ENCODE measurements around the gene CELF4. TPM values are rescaled to one million over a fixed set of nuclear protein-coding genes. Genes with fewer than 3 reads are reported as not detected.

Gene CELF4
- total and polyA plus RNA-seq, 2 of the 4 experiments (the other 2 are of a cell fraction), result not detected

- peaks cover 31% of the 10 kb centered on the region for H3K27me3 ChIP-seq (ENCODE audit: control insufficient read depth, insufficient read depth, low read length)
- intact Hi-C loops (cut with micrococcal nuclease) (no loop called here), in situ Hi-C loops (cut with MboI; ENCODE audit: low sequenced_read_pairs) (no loop called here), dilution Hi-C loops (cut with HindIII; ENCODE audit: low sequenced_read_pairs, unreplicated experiment) (no loop called here)
- H2BK20ac ChIP-seq (ENCODE audit: low read depth, low read length), result no peak overlapping the region
- H3K27ac ChIP-seq (ENCODE audit: insufficient read depth, low read length), result no peak overlapping the region
- H2AK5ac ChIP-seq (ENCODE audit: low read depth, low read length), result no peak overlapping the region
- ATAC-seq (ENCODE audit: low read depth) (no peak), DNase-seq (no peak)
- no peak overlapping the region for H4K91ac ChIP-seq (ENCODE audit: insufficient read depth, low read depth, low read length)
- peaks cover 2% of the 10 kb centered on the region; the same call in 1 of the 2 replicates for H3K4me1 ChIP-seq (ENCODE audit: control insufficient read depth, insufficient read depth, low read length)
- no peak overlapping the region for H2AFZ ChIP-seq (replicated peaks; ENCODE audit: low read length, poor library complexity)
- H3K9me1 ChIP-seq (ENCODE audit: insufficient read depth, low read length), result peaks cover 2% of the 10 kb centered on the region; the same call in 1 of the 2 replicates
- H2BK120ac ChIP-seq (ENCODE audit: low read depth, low read length), result no peak overlapping the region
- H3K18ac ChIP-seq (ENCODE audit: low read depth, low read length), result no peak overlapping the region
- no peak overlapping the region for H2AK9ac ChIP-seq (replicated peaks; ENCODE audit: low read depth, low read length, poor library complexity)
- H4K5ac ChIP-seq (ENCODE audit: low read depth, low read length), result no peak overlapping the region
- H3K4me2 ChIP-seq (ENCODE audit: low read depth, low read length), result no peak overlapping the region
- no peak overlapping the region for H3K4ac ChIP-seq (ENCODE audit: low read depth, low read length)
- no peaks in the 10 kb centered on the region for H3K79me1 ChIP-seq (ENCODE audit: low read depth in 1 of 2, low read length in 2 of 2)
- no peaks in the 10 kb centered on the region for H3K9me3 ChIP-seq (ENCODE audit: control insufficient read depth, insufficient read depth, low read length)
- POLR2A ChIA-PET (ENCODE audit: unreplicated experiment), result no interaction called here
- CTCF ChIA-PET, result no interaction called here
- no peaks in the 10 kb centered on the region for H3K36me3 ChIP-seq (ENCODE audit: control insufficient read depth, insufficient read depth, low read length)
- no peak overlapping the region for H3K56ac ChIP-seq (ENCODE audit: extremely low read depth, insufficient read depth, low read length)
- H4K20me1 ChIP-seq (ENCODE audit: insufficient read depth, low read length), result no peaks in the 10 kb centered on the region
- H3K14ac ChIP-seq (replicated peaks; ENCODE audit: low read depth, low read length), result no peak overlapping the region
- no peak overlapping the region for H4K8ac ChIP-seq (ENCODE audit: low read depth in 2 of 2, low read length in 2 of 2)
- H2BK15ac ChIP-seq (ENCODE audit: low read depth, low read length), result no peak overlapping the region
- no TSS peak for BruUV-seq (replicated peaks)
- H2BK5ac ChIP-seq (ENCODE audit: low read depth, low read length, poor library complexity, severe bottlenecking), result no peak overlapping the region
- H3K4me3 ChIP-seq (ENCODE audit: insufficient read depth, low read depth, low read length), result no peak overlapping the region
- WGBS, 2 experiments (ENCODE audit: extremely low coverage in 2 of 2, insufficient read length in 1 of 2), result no CpG with 5 or more reads among the region's 7 CpGs
- TF ChIP-seq MAFK (IDR thresholded peaks at IDR 0.05; ENCODE audit: low read depth, low read length) (no peak), FOS (IDR thresholded peaks at IDR 0.05; ENCODE audit: low read depth, low read length) (no peak), CTCF (conservative IDR thresholded peaks at IDR 0.05; ENCODE audit: low read depth, low read length) (no peak), RFX5 (IDR thresholded peaks at IDR 0.05; ENCODE audit: low read depth, low read length) (no peak), USF2 (IDR thresholded peaks at IDR 0.05; ENCODE audit: low read depth, low read length) (no peak), ELK1 (IDR thresholded peaks at IDR 0.05; ENCODE audit: borderline replicate concordance, low read depth, low read length) (no peak), BHLHE40 (IDR thresholded peaks at IDR 0.05; ENCODE audit: low read depth, low read length) (no peak), SMC3 (IDR thresholded peaks at IDR 0.05; ENCODE audit: low read depth, low read length) (no peak), RCOR1 (IDR thresholded peaks at IDR 0.05; ENCODE audit: insufficient replicate concordance, low read length) (no peak), CEBPB (IDR thresholded peaks at IDR 0.05; ENCODE audit: low read depth, low read length) (no peak), MXI1 (IDR thresholded peaks at IDR 0.05; ENCODE audit: borderline replicate concordance, low read depth, low read length) (no peak), CHD1 (IDR thresholded peaks at IDR 0.05; ENCODE audit: low read depth, low read length) (no peak), RAD21 (IDR thresholded peaks at IDR 0.05; ENCODE audit: low read length) (no peak), POLR2A (IDR thresholded peaks at IDR 0.05; ENCODE audit: low read depth, low read length) (no peak), MAZ (IDR thresholded peaks at IDR 0.05; ENCODE audit: borderline replicate concordance, low read depth, low read length) (no peak), NFE2L2 (IDR thresholded peaks at IDR 0.05; ENCODE audit: low read depth, low read length) (no peak)
- no peak overlapping the region for H3K9ac ChIP-seq (ENCODE audit: low read depth, low read length)
- H3K23ac ChIP-seq (ENCODE audit: low read depth, low read length), result no peak overlapping the region
Observed at GRCh38 chr18:37330173-37330572, 235.4 kb downstream of the CELF4 start.
